HEK293 (cell line): ENCODE measurements around the gene TSSK3.

Source experiments
- CTCF ChIA-PET: fragments of 350-600 bp; formaldehyde crosslinking; extraction: SDS; loops from one replicate; lab custom pipeline; 2021; ENCODE audit warnings: antibody characterized with exemption; lab: Yijun Ruan, JAX
- POLR2A ChIA-PET: fragments of 300-600 bp; formaldehyde crosslinking; extraction: SDS; loops from one replicate; lab custom pipeline; 2020; ENCODE audit warnings: antibody characterized with exemption, inconsistent platforms; lab: Yijun Ruan, JAX
- H3K27ac ChIP-seq: fragments of 200-500 bp; sonication (Bioruptor generic); 2 replicates; pipeline ENCODE4 v1.5.1; 2014; ENCODE audit warnings: low read depth, low read length, control low read depth, inconsistent platforms; ENCODE audit errors: extremely low read depth
- H3K36me3 ChIP-seq, 2 experiments: fragments of 200-500 bp in 1 of 2; sonication (Bioruptor generic) in 1 of 2; 1 replicate in 1 of 2; 2 replicates in 1 of 2; pipeline ENCODE4 v1.5.1; 2014 to 2017; ENCODE audit warnings: inconsistent platforms in 2 of 2, low read length in 2 of 2; ENCODE audit not compliant: control insufficient read depth in 2 of 2, insufficient read depth in 1 of 2
- H3K4me1 ChIP-seq: fragments of 200-500 bp; sonication (Bioruptor generic); 2 replicates; pipeline ENCODE4 v1.5.1; 2014; ENCODE audit warnings: mild to moderate bottlenecking, low read length, inconsistent platforms; ENCODE audit not compliant: control insufficient read depth, insufficient read depth
- H3K4me3 ChIP-seq: 2 replicates; pipeline ENCODE4 v1.5.1; 2011; ENCODE audit warnings: low read depth, mild to moderate bottlenecking, control low read depth, low read length, moderate library complexity
- H3K9me3 ChIP-seq: fragments of 200-500 bp; sonication (Bioruptor generic); 2 replicates; pipeline ENCODE4 v1.5.1; 2014; ENCODE audit warnings: low read depth, low read length, inconsistent platforms; ENCODE audit not compliant: control insufficient read depth, insufficient read depth
- ZBTB20 ChIP-seq: fragments of 450-650 bp; formaldehyde crosslinking; IDR thresholded peaks from 2 replicates; pipeline ENCODE4 v1.5.1; 2016; ENCODE audit warnings: missing biosample characterization, missing genetic modification characterization
- ZIC2 ChIP-seq: fragments of 450-650 bp; formaldehyde crosslinking; IDR thresholded peaks from 2 replicates; pipeline ENCODE4 v1.5.1; 2016; ENCODE audit warnings: missing biosample characterization, missing genetic modification characterization
- ZNF266 ChIP-seq: fragments of 450-650 bp; formaldehyde crosslinking; IDR thresholded peaks from 2 replicates; pipeline ENCODE4 v1.5.1; 2016; ENCODE audit warnings: missing biosample characterization, missing genetic modification characterization, low read depth
- ZNF292 ChIP-seq: fragments of 450-650 bp; formaldehyde crosslinking; IDR thresholded peaks from 2 replicates; pipeline ENCODE4 v1.5.1; 2016; ENCODE audit warnings: low read depth, missing biosample characterization, missing genetic modification characterization, borderline replicate concordance
- ZNF561 ChIP-seq: fragments of 450-650 bp; IDR thresholded peaks from 2 replicates; pipeline ENCODE4 v1.5.1; 2018; ENCODE audit warnings: missing biosample characterization, missing genetic modification characterization, borderline replicate concordance
- ZNF768 ChIP-seq: fragments of 450-650 bp; formaldehyde crosslinking; IDR thresholded peaks from 2 replicates; pipeline ENCODE4 v1.5.1; 2018; ENCODE audit warnings: missing biosample characterization, mild to moderate bottlenecking, missing genetic modification characterization
- ZNF776 ChIP-seq: fragments of 450-650 bp; formaldehyde crosslinking; IDR thresholded peaks from 2 replicates; pipeline ENCODE4 v1.5.0; 2017; ENCODE audit warnings: missing biosample characterization, missing genetic modification characterization, borderline replicate concordance
- ZNF830 ChIP-seq: fragments of 450-650 bp; IDR thresholded peaks from 2 replicates; pipeline ENCODE4 v1.5.0; 2018; ENCODE audit warnings: missing biosample characterization, missing genetic modification characterization, low read depth, mild to moderate bottlenecking, moderate library complexity
- ZXDB ChIP-seq: fragments of 450-650 bp; formaldehyde crosslinking; IDR thresholded peaks from 2 replicates; pipeline ENCODE4 v1.5.1; 2016; ENCODE audit warnings: missing biosample characterization, missing genetic modification characterization
- TF ChIP-seq, protein P1 (sequence below): fragments of 450-650 bp; formaldehyde crosslinking; IDR thresholded peaks from 2 replicates; pipeline ENCODE4 v1.5.1; 2016; ENCODE audit warnings: missing biosample characterization, missing genetic modification characterization
- TF ChIP-seq, protein P2 (sequence below): fragments of 450-650 bp; formaldehyde crosslinking; IDR thresholded peaks from 2 replicates; pipeline ENCODE4 v1.5.1; 2017; ENCODE audit warnings: missing biosample characterization, missing genetic modification characterization
- TF ChIP-seq, protein P3 (sequence below): fragments of 450-650 bp; formaldehyde crosslinking; IDR thresholded peaks from 2 replicates; pipeline ENCODE4 v1.5.1; 2016; ENCODE audit warnings: missing biosample characterization, missing genetic modification characterization, low read depth
- TF ChIP-seq, protein P4 (sequence below): fragments of 450-650 bp; formaldehyde crosslinking; IDR thresholded peaks from 2 replicates; pipeline ENCODE4 v1.5.1; 2016; ENCODE audit warnings: missing biosample characterization, missing genetic modification characterization
- TF ChIP-seq, protein P5 (sequence below): fragments of 450-650 bp; formaldehyde crosslinking; IDR thresholded peaks from 2 replicates; pipeline ENCODE4 v1.5.1; 2016; ENCODE audit warnings: missing biosample characterization, missing genetic modification characterization

The TSSK3 gene

DNA sequence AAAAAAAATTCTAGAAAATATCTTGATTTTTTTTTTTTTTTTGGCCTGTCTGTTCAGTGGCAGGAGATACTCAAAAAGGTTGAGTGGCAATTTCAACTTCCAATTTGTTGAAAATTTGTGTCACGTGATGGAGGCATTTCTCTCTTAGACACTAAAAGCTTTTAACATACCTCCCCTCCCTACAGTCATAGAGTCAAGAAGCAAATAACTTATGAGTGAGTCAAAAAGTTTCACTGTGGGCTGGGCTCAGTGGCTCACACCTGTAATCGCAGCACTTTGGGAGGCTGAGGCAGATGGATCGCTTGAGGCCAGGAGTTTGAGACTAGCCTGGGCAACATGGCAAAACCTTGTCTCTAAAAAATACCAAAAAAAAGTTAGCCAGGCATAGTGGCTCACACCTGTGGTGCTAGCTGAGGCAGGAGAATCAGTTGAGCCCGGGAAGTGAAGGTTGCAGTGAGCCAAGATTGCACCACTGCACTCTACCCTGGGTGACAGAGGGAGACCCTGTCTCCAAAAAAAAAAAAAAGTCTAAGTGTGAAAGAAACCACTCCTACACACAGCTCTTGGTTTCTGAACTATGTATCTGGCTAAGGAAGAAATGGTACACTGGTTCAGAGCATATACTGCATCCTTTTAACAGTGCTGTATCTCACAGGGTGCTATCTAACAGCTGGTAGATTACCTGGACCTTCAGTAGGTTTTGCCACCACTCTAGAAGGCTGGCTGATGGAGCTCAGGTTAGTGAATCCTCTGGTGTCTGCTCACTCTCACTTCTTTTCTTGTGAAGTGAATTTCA, 43.5 kb downstream of the TSSK3 start (continued):
- no peak for TF ChIP-seq ZNF561 (tag by site-specific recombination)
- TF ChIP-seq ZNF768 (tag by site-specific recombination): no peak
- TF ChIP-seq, protein P1, sequence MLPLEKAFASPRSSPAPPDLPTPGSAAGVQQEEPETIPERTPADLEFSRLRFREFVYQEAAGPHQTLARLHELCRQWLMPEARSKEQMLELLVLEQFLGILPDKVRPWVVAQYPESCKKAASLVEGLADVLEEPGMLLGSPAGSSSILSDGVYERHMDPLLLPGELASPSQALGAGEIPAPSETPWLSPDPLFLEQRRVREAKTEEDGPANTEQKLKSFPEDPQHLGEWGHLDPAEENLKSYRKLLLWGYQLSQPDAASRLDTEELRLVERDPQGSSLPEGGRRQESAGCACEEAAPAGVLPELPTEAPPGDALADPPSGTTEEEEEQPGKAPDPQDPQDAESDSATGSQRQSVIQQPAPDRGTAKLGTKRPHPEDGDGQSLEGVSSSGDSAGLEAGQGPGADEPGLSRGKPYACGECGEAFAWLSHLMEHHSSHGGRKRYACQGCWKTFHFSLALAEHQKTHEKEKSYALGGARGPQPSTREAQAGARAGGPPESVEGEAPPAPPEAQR (tag by site-specific recombination): no peak
- TF ChIP-seq ZBTB20 (tag by site-specific recombination): no peak
- TF ChIP-seq, protein P2, sequence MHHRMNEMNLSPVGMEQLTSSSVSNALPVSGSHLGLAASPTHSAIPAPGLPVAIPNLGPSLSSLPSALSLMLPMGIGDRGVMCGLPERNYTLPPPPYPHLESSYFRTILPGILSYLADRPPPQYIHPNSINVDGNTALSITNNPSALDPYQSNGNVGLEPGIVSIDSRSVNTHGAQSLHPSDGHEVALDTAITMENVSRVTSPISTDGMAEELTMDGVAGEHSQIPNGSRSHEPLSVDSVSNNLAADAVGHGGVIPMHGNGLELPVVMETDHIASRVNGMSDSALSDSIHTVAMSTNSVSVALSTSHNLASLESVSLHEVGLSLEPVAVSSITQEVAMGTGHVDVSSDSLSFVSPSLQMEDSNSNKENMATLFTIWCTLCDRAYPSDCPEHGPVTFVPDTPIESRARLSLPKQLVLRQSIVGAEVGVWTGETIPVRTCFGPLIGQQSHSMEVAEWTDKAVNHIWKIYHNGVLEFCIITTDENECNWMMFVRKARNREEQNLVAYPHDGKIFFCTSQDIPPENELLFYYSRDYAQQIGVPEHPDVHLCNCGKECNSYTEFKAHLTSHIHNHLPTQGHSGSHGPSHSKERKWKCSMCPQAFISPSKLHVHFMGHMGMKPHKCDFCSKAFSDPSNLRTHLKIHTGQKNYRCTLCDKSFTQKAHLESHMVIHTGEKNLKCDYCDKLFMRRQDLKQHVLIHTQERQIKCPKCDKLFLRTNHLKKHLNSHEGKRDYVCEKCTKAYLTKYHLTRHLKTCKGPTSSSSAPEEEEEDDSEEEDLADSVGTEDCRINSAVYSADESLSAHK: no peak
- TF ChIP-seq ZNF266 (tag by site-specific recombination): no peak
- TF ChIP-seq, protein P3, sequence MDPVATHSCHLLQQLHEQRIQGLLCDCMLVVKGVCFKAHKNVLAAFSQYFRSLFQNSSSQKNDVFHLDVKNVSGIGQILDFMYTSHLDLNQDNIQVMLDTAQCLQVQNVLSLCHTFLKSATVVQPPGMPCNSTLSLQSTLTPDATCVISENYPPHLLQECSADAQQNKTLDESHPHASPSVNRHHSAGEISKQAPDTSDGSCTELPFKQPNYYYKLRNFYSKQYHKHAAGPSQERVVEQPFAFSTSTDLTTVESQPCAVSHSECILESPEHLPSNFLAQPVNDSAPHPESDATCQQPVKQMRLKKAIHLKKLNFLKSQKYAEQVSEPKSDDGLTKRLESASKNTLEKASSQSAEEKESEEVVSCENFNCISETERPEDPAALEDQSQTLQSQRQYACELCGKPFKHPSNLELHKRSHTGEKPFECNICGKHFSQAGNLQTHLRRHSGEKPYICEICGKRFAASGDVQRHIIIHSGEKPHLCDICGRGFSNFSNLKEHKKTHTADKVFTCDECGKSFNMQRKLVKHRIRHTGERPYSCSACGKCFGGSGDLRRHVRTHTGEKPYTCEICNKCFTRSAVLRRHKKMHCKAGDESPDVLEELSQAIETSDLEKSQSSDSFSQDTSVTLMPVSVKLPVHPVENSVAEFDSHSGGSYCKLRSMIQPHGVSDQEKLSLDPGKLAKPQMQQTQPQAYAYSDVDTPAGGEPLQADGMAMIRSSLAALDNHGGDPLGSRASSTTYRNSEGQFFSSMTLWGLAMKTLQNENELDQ (tag by site-specific recombination): no peak
- no peak for TF ChIP-seq ZXDB (tag by site-specific recombination)
- TF ChIP-seq ZIC2 (tag by site-specific recombination): no peak
- TF ChIP-seq, protein P4, sequence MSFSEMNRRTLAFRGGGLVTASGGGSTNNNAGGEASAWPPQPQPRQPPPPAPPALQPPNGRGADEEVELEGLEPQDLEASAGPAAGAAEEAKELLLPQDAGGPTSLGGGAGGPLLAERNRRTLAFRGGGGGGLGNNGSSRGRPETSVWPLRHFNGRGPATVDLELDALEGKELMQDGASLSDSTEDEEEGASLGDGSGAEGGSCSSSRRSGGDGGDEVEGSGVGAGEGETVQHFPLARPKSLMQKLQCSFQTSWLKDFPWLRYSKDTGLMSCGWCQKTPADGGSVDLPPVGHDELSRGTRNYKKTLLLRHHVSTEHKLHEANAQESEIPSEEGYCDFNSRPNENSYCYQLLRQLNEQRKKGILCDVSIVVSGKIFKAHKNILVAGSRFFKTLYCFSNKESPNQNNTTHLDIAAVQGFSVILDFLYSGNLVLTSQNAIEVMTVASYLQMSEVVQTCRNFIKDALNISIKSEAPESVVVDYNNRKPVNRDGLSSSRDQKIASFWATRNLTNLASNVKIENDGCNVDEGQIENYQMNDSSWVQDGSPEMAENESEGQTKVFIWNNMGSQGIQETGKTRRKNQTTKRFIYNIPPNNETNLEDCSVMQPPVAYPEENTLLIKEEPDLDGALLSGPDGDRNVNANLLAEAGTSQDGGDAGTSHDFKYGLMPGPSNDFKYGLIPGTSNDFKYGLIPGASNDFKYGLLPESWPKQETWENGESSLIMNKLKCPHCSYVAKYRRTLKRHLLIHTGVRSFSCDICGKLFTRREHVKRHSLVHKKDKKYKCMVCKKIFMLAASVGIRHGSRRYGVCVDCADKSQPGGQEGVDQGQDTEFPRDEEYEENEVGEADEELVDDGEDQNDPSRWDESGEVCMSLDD (tag by site-specific recombination): no peak
- TF ChIP-seq ZNF292: no peak
- no peak for TF ChIP-seq ZNF776
- TF ChIP-seq ZNF830 (tag by site-specific recombination): no peak
- TF ChIP-seq, all 188 proteins: peak for 0

DNA sequence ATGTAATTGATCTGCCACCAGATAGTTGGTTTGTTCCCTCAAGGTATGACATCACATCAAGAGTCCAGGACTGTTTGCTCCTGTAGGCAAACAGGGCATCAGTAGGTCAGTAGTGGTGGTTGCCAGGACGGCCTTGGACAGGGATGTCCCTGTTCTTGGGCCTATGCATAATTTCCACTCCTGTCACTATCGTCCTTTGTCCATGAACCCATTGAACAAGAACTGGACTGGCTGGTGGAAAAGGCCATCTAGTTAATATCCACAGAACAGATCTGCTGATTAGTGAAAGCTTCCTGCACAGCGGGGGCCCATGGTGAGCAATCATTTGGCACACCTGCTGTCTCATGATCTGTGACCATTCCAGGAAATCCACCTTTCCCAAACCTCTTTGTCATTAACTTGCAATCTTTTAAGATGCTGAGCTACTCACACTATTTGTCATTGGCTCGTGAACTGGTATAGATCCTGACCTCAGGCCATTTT, 44.3 kb downstream of the TSSK3 start:
- POLR2A ChIA-PET: no interaction called here
- no peaks in the 10 kb centered on the region for H3K9me3 ChIP-seq
- H3K4me3 ChIP-seq: no peak overlapping the region
- CTCF ChIA-PET: interaction anchor here (0.7 kb wide), 1 partner anchor 171 kb away, joined by 3 read pairs; no protein-coding TSS in a partner anchor
- H3K27ac ChIP-seq: no peak overlapping the region
- TF ChIP-seq, protein P5, sequence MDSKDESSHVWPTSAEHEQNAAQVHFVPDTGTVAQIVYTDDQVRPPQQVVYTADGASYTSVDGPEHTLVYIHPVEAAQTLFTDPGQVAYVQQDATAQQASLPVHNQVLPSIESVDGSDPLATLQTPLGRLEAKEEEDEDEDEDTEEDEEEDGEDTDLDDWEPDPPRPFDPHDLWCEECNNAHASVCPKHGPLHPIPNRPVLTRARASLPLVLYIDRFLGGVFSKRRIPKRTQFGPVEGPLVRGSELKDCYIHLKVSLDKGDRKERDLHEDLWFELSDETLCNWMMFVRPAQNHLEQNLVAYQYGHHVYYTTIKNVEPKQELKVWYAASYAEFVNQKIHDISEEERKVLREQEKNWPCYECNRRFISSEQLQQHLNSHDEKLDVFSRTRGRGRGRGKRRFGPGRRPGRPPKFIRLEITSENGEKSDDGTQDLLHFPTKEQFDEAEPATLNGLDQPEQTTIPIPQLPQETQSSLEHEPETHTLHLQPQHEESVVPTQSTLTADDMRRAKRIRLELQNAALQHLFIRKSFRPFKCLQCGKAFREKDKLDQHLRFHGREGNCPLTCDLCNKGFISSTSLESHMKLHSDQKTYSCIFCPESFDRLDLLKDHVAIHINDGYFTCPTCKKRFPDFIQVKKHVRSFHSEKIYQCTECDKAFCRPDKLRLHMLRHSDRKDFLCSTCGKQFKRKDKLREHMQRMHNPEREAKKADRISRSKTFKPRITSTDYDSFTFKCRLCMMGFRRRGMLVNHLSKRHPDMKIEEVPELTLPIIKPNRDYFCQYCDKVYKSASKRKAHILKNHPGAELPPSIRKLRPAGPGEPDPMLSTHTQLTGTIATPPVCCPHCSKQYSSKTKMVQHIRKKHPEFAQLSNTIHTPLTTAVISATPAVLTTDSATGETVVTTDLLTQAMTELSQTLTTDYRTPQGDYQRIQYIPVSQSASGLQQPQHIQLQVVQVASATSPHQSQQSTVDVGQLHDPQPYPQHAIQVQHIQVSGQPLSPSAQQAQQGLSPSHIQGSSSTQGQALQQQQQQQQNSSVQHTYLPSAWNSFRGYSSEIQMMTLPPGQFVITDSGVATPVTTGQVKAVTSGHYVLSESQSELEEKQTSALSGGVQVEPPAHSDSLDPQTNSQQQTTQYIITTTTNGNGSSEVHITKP (tag by site-specific recombination): peak; percentile 29; the same call in 1 of the 2 replicates
- TF ChIP-seq, protein P3 (tag by site-specific recombination): no peak
- no peaks in the 10 kb centered on the region for H3K4me1 ChIP-seq
- no peaks in the 10 kb centered on the region for H3K36me3 ChIP-seq
